ENCODE measurements around the gene LTB.
"Not testable (repeated sequence)": the region's sequence is repeated elsewhere in the genome, so short reads cannot be mapped to it uniquely, and the experiment has no call there.

Gene LTB

GRCh38 chr6:31607317-31607716, 25.1 kb upstream of the LTB start:
- no peak for DNase-seq (ENCODE audit: low spot score)

- DNase-seq (ENCODE audit: low spot score): peak; percentile 50
Measured at GRCh38 chr6:31597006-31597405, 14.8 kb upstream of the LTB start.

GRCh38 chr6:31592396-31592771, 10.2 kb upstream of the LTB start:
- no peak for DNase-seq (ENCODE audit: low spot score)

- not testable (repeated sequence) for DNase-seq (ENCODE audit: low spot score)
Measured at GRCh38 chr6:31590691-31591090, 8.5 kb upstream of the LTB start.

- DNase-seq (ENCODE audit: low spot score): no peak
Measured at GRCh38 chr6:31588871-31589650, 6.8 kb upstream of the LTB start.

- DNase-seq (ENCODE audit: low spot score): no peak
Measured at GRCh38 chr6:31587791-31588777, 5.9 kb upstream of the LTB start.

GRCh38 chr6:31586599-31587281, 4.5 kb upstream of the LTB start:
- DNase-seq (ENCODE audit: low spot score): no peak

GRCh38 chr6:31586008-31586407, 3.8 kb upstream of the LTB start, which contains the start of gene LST1:
TSS of gene LST1 (plus strand) at chr6:31586277. CDS start at chr6:31587300, 1,023 bp downstream.
- DNase-seq (ENCODE audit: low spot score): no peak

GRCh38 chr6:31585491-31585890, 3.3 kb upstream of the LTB start:
- peak; percentile 22 for DNase-seq (ENCODE audit: low spot score)

- no peak for DNase-seq (ENCODE audit: low spot score)
Measured at GRCh38 chr6:31581434-31582229, 592 bp downstream of the LTB start.

- DNase-seq (ENCODE audit: low spot score): peak; percentile 62
Measured at GRCh38 chr6:31580807-31581433, 1.3 kb downstream of the LTB start.

GRCh38 chr6:31580438-31580740, 1.8 kb downstream of the LTB start:
- no peak for DNase-seq (ENCODE audit: low spot score)

- DNase-seq (ENCODE audit: low spot score): no peak
Measured at GRCh38 chr6:31579546-31580437, 2.4 kb downstream of the LTB start.

- DNase-seq (ENCODE audit: low spot score): no peak
Measured at GRCh38 chr6:31579119-31579505, 3.1 kb downstream of the LTB start.

- DNase-seq (ENCODE audit: low spot score): peak; percentile 46
Measured at GRCh38 chr6:31578184-31579118, 3.8 kb downstream of the LTB start.

- no peak for DNase-seq (ENCODE audit: low spot score)
Measured at GRCh38 chr6:31577579-31577966, 4.7 kb downstream of the LTB start.

GRCh38 chr6:31576897-31577578, 5.2 kb downstream of the LTB start:
- DNase-seq (ENCODE audit: low spot score): no peak

GRCh38 chr6:31575952-31576685, 6.1 kb downstream of the LTB start:
- no peak for DNase-seq (ENCODE audit: low spot score)
